Measurements from ENCODE around the gene RABL6.

The RABL6 gene

DNA sequence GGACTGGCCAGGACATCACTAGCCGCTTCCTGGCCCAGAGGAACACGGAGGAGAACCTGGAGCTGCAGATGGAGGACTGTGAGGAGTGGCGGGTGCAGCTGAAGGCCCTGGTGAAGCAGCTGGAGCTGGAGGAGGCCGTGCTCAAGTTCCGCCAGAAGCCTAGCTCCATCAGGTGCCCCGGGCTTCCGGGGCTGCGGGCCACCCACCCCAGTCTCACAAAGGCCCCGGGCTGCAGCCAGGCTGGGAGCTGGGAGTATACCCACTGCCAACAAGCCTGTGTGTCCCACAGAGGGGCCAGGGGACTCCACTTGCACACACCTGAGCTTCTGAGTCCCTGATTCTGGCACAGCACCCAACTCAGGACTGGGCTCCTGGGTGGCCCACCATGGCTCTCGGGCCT, 1.7 kb upstream of the RABL6 start:
- H3K36me3 Mint-ChIP-seq (ENCODE audit: low read depth), result peaks cover 56% of the 10 kb centered on the region
- intact Hi-C loops (cut with micrococcal nuclease), result loop anchor here (2.0 kb wide), 1 partner anchor 43 kb away; the partner anchor contains the start of gene PHPT1
- H3K27ac Mint-ChIP-seq, result no peak overlapping the region
- peak overlapping the region; percentile 86 for H3K4me3 Mint-ChIP-seq
- H3K9me3 Mint-ChIP-seq, result no peaks in the 10 kb centered on the region
- H3K4me1 Mint-ChIP-seq (ENCODE audit: low read depth), result peaks cover 39% of the 10 kb centered on the region
- peaks cover 24% of the 10 kb centered on the region for H3K27me3 Mint-ChIP-seq

DNA sequence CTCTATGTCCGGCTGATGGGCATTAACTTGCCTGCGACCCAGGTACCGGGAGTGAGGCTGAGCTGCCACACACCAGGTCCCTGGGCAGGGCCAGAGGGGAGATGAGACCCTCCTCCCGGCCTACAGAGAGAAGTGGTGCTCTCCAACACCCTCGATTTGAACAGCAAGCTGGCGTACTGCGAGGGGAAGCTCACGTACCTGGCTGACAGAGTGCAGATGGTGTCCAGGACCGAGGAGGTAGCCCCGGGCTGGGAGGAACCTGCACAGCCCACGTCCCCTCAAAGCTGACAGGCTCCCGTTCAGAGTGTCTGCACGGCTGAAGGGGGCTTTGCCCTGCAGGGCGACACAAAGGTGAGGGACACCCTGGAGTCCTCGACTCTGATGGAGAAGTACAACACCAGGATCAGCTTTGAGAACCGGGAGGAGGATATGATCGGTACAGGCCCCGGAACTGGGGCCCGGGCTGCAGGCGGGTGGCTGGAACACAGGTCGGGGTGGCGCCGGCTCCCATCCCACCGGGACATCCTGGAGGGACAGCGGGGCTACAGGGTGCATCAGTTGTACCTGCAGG, 1.0 kb upstream of the RABL6 start:
- H3K9me3 Mint-ChIP-seq, result no peaks in the 10 kb centered on the region
- H3K36me3 Mint-ChIP-seq (ENCODE audit: low read depth), result peaks cover 62% of the 10 kb centered on the region
- peak overlapping the region; percentile 86 for H3K4me3 Mint-ChIP-seq
- peaks cover 39% of the 10 kb centered on the region for H3K4me1 Mint-ChIP-seq (ENCODE audit: low read depth)
- peak overlapping the region; percentile 84 for H3K27ac Mint-ChIP-seq
- intact Hi-C loops (cut with micrococcal nuclease), result loop anchor here (2.0 kb wide), 1 partner anchor 42 kb away; the partner anchor contains the start of gene PHPT1
- H3K27me3 Mint-ChIP-seq, result peaks cover 18% of the 10 kb centered on the region

DNA sequence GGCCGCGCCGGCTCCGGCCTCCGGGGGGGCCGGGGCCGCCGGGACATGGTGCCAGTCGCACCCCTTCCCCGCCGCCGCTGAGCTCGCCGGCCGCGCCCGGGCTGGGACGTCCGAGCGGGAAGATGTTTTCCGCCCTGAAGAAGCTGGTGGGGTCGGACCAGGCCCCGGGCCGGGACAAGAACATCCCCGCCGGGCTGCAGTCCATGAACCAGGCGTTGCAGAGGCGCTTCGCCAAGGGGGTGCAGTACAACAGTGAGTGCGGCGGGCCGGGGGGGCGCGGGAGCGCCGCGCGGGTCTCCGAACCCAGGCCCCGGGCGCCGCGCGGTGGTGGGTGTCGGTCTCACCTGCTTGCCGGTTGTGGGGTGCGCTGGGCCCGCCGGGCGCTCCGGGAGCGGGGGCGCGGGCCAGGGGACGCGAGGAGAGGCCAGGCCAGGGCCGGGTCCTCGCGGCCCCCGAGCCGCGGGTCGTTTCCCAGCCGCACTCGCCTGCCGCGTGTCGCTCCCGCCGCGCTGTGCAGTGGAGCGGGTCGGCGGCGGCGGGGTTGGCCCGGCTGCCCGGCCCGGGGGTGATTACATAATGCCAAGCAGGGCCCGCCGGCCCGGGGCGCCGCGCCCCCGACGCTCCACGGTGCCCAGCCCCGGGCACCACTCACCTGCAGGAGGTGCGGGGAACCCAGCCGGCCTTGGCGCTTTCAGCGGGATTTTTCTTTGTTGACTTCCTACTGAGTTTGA, 492 bp downstream of the RABL6 start:
- intact Hi-C loops (cut with micrococcal nuclease), result no loop called here

DNA sequence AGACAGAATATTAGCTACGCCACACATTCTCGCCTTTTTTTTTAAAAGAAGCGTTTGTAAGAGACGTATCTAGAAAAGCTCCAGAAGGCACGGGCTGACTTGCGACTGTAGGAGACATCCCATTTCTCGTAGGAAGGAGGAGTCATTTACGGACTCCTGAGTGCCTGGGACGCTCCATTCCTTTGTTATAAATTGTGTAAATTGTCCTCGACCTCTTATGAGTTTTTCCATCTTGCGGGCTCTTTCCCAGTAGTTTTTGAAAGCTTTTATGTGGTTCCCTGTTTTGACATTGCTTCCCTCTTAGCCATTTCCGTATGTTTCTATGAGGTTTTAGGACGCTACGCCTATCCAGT, 1.0 kb downstream of the RABL6 start:
- peaks cover 51% of the 10 kb centered on the region for H3K4me1 Mint-ChIP-seq (ENCODE audit: low read depth)
- H3K4me3 Mint-ChIP-seq, result peak overlapping the region; percentile 80

More for the DNA sequence above, 492 bp downstream of the RABL6 start:
- H3K4me1 Mint-ChIP-seq (ENCODE audit: low read depth), result peaks cover 46% of the 10 kb centered on the region
- peak overlapping the region; percentile 84 for H3K27ac Mint-ChIP-seq
- H3K9me3 Mint-ChIP-seq, result no peaks in the 10 kb centered on the region
- H3K36me3 Mint-ChIP-seq (ENCODE audit: low read depth), result peaks cover 75% of the 10 kb centered on the region
- H3K27me3 Mint-ChIP-seq, result peaks cover 7% of the 10 kb centered on the region
- peak overlapping the region; percentile 80 for H3K4me3 Mint-ChIP-seq

DNA sequence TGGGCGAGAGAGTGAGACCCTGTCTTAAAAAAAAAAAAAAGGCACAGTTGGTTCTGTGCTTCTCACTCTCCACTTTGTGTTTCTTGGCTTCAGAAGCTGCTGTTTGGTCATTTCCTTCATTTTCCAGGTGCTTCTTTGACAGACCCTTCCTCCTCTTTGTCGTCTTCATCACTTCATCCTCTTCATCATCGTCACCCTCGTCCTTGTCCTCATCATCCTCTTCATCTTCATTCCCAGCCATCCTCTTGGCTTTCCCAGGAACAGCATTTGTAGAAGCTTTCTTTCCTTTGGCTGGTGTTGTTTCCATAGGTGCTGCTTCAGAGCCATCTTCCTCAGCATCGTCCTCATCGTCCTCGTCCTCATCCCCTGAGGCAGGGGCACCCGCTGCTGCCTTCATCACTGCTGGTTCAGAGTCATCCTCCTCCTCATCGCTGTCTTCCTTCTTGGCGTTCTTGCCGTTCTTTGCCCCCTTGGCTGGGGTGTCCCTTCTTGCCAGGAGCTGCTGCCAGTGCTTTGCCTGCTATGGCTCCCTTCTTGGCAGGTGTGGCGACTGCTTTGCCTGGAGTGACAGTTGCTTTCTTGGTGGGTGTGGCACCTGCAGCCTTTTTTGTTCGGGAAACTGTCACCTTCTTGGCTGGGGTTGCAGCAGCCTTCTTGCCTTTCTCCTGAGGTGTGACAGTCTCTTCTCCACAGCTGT, 7.1 kb downstream of the RABL6 start:
- H3K27me3 Mint-ChIP-seq, result peaks cover 2% of the 10 kb centered on the region
- intact Hi-C loops (cut with micrococcal nuclease), result no loop called here
- H3K4me3 Mint-ChIP-seq, result no peak overlapping the region
- H3K36me3 Mint-ChIP-seq (ENCODE audit: low read depth), result peaks cover 75% of the 10 kb centered on the region
- no peak overlapping the region for H3K27ac Mint-ChIP-seq
- peaks cover 43% of the 10 kb centered on the region for H3K4me1 Mint-ChIP-seq (ENCODE audit: low read depth)
- no peaks in the 10 kb centered on the region for H3K9me3 Mint-ChIP-seq

More for the DNA sequence above, 1.0 kb downstream of the RABL6 start:
- intact Hi-C loops (cut with micrococcal nuclease), result loop anchor here (1.0 kb wide), 1 partner anchor 18 kb away; no protein-coding TSS in a partner anchor
- H3K9me3 Mint-ChIP-seq, result no peaks in the 10 kb centered on the region
- peak overlapping the region; percentile 84 for H3K27ac Mint-ChIP-seq
- H3K36me3 Mint-ChIP-seq (ENCODE audit: low read depth), result peaks cover 75% of the 10 kb centered on the region
- peaks cover 3% of the 10 kb centered on the region for H3K27me3 Mint-ChIP-seq

DNA sequence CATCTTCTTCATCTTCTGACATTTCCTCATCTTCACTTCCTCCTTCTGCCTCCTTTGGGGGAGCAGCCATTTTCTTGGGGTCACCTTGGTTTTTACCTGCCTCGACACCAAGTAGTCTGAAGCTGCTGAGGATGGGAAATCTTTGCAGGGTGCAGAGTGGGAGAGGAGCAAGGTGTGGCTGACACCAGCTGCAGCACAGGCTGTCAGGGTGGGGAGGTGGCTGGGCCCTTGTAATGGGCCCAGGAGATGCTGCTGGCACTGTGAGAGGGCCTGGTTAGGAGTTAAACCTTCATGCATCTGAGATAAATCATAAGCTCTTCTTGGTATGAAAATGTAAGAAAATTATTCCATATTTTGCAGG, 7.7 kb downstream of the RABL6 start:
- intact Hi-C loops (cut with micrococcal nuclease), result no loop called here
- Mint-ChIP-seq H3K4me1 (ENCODE audit: low read depth) (peaks cover 39% of the 10 kb centered on the region), H3K9me3 (no peaks in the 10 kb centered on the region), H3K36me3 (ENCODE audit: low read depth) (peaks cover 70% of the 10 kb centered on the region), H3K27me3 (peaks cover 2% of the 10 kb centered on the region), H3K4me3 (no peak overlapping the region), H3K27ac (no peak overlapping the region)

DNA sequence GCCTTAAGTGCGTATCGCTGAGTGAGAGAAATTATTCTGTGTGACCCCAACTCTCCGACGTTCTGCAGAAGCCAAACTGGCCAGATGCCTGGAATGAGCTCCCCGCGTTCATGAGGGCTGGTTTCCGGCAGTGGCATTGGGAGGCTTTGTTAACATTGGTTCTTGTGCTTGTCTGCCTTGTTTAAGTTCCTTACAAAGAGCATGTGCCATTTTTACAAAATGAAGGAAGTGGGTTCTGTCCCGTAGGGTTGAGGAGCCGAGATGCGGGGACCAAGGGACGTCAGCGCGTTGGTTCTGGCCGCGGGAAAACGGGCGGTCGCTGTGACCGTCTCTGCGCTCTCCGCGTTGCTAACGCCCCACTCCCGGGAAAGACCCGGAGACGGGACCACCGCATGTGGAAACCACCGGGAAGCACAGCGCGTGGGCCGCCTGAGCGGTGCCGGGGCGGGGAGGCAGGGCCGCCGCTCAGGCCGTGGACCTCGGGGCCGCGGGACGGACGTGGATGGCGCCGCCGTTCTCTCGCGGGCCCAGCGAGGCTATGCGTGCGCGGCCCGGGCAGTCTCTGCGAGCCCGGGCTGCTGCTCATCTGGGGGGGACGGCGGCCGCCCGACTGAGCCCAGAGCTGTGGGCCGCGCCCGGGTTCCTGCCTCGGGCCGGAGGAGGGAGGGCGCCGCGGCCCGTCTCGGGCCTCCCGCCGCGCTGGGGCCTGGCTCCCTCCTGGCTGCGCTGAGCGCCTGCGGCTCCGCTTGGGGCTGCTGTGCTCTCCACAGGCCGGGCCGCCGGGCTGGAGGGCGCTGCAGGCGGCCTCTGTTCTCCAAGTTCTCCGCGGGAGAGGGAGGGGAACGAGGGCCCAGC, 13.4 kb downstream of the RABL6 start:
- Mint-ChIP-seq H3K9me3 (no peaks in the 10 kb centered on the region), H3K4me1 (ENCODE audit: low read depth) (peaks cover 17% of the 10 kb centered on the region), H3K27ac (peak overlapping the region; percentile 72), H3K4me3 (peak overlapping the region; percentile 85), H3K36me3 (ENCODE audit: low read depth) (peaks cover 66% of the 10 kb centered on the region), H3K27me3 (peaks cover 7% of the 10 kb centered on the region)
- intact Hi-C loops (cut with micrococcal nuclease), result no loop called here

DNA sequence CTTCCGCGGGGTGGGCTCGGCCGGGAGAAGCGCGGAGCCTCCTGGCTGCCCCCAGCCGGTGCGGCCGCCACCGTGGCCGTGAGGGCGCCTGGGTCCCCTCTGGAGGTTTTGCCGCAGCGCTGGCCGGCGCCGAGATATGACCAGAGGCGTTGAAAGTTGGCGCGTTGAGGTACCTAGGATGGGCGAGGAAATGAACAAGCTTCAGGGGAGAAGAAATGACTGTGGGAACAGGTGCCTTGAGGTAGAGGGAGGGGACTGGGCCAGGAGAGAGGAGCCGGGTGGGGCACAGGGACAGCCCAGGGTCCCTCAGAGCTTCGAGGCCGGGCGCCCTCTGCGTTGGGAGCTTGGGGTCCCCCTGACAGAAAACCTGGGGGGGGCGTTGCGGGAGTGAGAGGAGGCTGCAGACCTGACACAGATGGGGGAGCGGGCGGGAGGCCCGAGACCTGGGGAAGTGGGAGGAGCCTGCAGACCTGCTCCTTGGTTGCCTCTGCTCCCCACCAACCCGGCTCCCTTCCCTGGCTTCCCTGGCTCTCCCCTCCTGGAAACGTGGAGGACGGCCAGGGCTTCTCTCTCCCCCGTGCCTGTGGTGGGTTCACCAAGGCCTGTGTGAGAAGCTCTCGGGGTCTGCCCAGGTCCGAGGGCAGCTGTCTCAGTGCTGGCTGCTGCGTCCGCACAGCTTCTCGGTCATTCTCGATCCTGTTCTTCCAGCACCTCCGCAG, 14.2 kb downstream of the RABL6 start:
- H3K4me3 Mint-ChIP-seq, result no peak overlapping the region
- H3K36me3 Mint-ChIP-seq (ENCODE audit: low read depth), result peaks cover 70% of the 10 kb centered on the region
- H3K9me3 Mint-ChIP-seq, result no peaks in the 10 kb centered on the region
- intact Hi-C loops (cut with micrococcal nuclease), result no loop called here
- no peak overlapping the region for H3K27ac Mint-ChIP-seq
- H3K27me3 Mint-ChIP-seq, result peaks cover 7% of the 10 kb centered on the region
- H3K4me1 Mint-ChIP-seq (ENCODE audit: low read depth), result peaks cover 17% of the 10 kb centered on the region

DNA sequence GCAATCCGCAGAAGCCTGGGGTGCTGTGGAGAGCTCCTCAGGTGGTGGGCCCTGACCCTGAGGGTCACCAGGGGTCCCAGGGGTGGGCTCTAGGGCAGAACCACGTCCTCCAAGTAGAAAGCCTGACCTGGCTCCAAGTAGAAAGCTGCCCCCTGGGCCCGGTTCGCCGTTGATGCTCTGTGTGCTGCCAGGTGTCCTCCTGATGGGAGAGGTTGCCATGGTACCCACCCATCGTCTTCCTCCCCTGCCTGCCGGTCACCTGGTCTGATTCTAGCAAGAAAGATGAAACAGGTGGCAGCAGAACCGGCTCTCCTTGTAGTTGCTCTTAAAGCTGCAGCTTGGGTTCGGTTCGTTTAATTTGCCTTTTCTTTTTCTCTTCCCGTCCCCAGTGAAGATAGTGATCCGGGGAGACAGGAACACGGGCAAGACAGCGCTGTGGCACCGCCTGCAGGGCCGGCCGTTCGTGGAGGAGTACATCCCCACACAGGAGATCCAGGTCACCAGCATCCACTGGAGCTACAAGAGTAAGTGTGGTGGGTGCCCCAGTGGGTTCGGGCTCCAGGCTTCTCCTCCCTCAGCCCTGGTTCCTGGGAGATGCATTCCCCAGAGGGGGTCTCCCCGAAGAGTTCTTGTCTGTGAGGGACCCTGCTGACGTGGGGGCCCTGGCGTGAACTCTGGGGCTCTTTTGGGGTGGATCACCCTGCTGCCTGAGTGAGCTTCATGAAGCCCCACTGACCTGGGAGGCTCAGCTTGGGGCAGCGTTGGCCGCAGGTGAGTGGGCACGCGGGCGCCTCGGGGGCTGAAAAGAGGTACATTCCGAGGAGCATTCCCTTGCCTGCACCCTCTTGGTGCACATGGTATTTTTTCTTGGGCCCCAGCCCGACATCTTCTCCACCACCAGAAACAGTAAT, 15.6 kb downstream of the RABL6 start:
- H3K4me3 Mint-ChIP-seq, result no peak overlapping the region
- H3K36me3 Mint-ChIP-seq (ENCODE audit: low read depth), result peaks cover 70% of the 10 kb centered on the region
- H3K4me1 Mint-ChIP-seq (ENCODE audit: low read depth), result peaks cover 17% of the 10 kb centered on the region
- intact Hi-C loops (cut with micrococcal nuclease), result no loop called here
- H3K27me3 Mint-ChIP-seq, result peaks cover 7% of the 10 kb centered on the region
- no peaks in the 10 kb centered on the region for H3K9me3 Mint-ChIP-seq
- H3K27ac Mint-ChIP-seq, result no peak overlapping the region

DNA sequence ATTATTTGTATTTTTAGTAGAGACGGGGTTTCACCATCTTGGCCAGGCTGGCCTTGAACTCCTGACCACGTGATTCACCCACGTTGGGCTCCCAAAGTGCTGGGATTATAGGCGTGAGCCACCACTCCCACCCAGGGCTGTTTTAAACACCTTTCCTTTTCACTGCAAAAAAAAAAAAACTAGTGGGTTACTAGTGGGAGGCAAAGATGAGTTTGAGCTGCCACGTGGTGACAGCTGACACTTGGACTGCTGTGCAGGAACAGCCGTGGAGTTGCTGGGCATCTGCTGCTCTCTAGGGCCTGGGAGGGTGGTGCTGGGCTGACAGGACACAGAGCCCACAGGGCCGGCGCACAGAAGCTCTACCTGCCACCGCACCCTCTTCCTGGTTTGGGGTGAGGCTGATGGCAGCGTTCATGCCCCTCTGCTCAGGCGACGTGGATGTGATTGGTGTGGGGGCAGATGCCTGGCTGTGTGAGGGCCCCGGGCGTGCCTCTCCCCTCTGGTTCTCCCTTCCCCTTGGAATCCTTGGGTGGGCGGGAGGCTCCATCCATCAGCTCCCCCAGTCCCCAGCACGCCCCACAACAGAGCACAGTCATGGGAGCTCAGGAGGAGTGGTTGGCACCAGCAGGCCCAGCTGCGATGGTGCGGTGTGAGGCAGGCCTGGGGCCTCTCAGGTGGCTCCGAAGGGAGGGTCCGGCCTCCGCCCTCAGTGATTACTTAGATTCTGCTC, 16.9 kb downstream of the RABL6 start:
- intact Hi-C loops (cut with micrococcal nuclease), result no loop called here
- H3K27me3 Mint-ChIP-seq, result peaks cover 5% of the 10 kb centered on the region

DNA sequence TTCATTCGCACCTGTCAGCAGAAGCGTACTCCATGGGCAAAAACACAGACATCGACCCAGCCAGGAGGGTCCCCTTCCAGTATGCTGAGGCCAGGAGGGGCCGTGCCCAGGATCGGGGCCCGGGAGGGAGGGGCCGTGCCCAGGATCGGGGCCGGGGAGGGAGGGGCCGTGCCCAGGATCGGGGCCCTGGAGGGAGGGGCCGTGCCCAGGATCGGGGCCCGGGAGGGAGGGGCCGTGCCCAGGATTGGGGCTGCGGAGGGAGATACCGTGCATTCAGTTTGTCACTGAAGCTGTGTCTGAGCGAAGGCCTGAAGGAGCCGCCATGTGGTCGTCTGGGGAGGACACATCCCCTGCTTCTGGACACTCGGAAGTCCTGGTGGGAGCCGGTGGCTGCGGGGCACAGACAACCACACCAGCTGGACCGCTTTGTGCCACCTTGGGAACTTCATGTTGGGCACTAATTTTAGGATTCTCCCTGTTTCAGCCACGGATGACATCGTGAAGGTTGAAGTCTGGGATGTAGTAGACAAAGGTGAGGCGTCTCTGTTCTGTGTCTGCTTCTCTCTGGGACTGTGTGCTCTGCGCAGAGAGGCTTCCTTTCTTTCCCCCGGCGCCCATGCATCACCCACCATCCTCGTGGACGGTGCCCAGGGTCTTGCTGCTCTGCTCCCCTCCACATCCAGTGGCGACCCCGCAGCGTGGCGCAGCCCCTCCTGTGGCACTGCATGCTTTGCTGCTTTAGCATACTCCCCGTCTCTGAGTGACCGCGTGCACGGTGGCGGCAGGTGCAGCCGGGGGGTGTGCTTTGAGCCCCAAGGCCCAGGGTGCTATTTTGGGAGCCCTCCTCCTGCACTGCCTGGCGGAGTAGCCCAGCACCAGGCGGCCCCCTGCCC, 17.8 kb downstream of the RABL6 start:
- Mint-ChIP-seq H3K27ac (no peak overlapping the region), H3K9me3 (no peaks in the 10 kb centered on the region), H3K4me1 (ENCODE audit: low read depth) (peaks cover 14% of the 10 kb centered on the region), H3K27me3 (peaks cover 5% of the 10 kb centered on the region), H3K4me3 (no peak overlapping the region), H3K36me3 (ENCODE audit: low read depth) (peaks cover 88% of the 10 kb centered on the region)
- intact Hi-C loops (cut with micrococcal nuclease), result no loop called here

More for the DNA sequence above, 16.9 kb downstream of the RABL6 start:
- Mint-ChIP-seq H3K9me3 (no peaks in the 10 kb centered on the region), H3K4me3 (no peak overlapping the region), H3K36me3 (ENCODE audit: low read depth) (peaks cover 79% of the 10 kb centered on the region), H3K4me1 (ENCODE audit: low read depth) (peaks cover 17% of the 10 kb centered on the region), H3K27ac (no peak overlapping the region)

Data from dendritic cell treated with granulocyte-macrophage colony-stimulating factor and Interleukin-4, amounts not matched to agents 40 ng/mL and 50 ng/mL, for 4 days (primary cell).